Caco-2 (cell line): ENCODE measurements around the gene POTEM. TPM values are rescaled to one million over a fixed set of nuclear protein-coding genes. Genes with fewer than 3 reads are reported as not detected.
"Not testable (repeated sequence)": the region's sequence is repeated elsewhere in the genome, so short reads cannot be mapped to it uniquely, and the experiment has no call there.

ENCODE experiments used
- BruUV-seq: library from RNA; stranded (reverse); fragments of 400-500 nt; replicated peaks from 2 replicates; lab custom pipeline; 2021; lab: Mats Ljungman, UMichigan
- CTCF ChIA-PET: fragments of 300-600 bp; sonication (Branson Sonifier 250); formaldehyde crosslinking; loops from one replicate; lab custom pipeline; 2022; ENCODE audit warnings: antibody characterized with exemption; lab: Charles Lee
- POLR2A ChIA-PET: fragments of 300-600 bp; sonication (Branson Sonifier 250); formaldehyde crosslinking; loops from one replicate; lab custom pipeline; 2022; ENCODE audit warnings: antibody characterized with exemption; lab: Charles Lee
- DNase-seq, 2 experiments: peaks; one replicate each; pipeline versions ENCODE4 v3.0.0 to v3.0.0-alpha.2; 2020 to 2022
- H3K27me3 ChIP-seq: replicated peaks from 2 replicates; pipeline ENCODE4 v1.6.0; 2011; ENCODE audit warnings: low read length; ENCODE audit not compliant: control insufficient read depth, insufficient read depth
- H3K36me3 ChIP-seq: 2 replicates; pipeline ENCODE4 v1.5.1; 2011; ENCODE audit warnings: low read length; ENCODE audit not compliant: control insufficient read depth, insufficient read depth
- H3K4me1 ChIP-seq: fragments of 250-450 bp; sonication (Bioruptor Pico); 2 replicates; pipeline ENCODE4 v1.5.1; 2020; ENCODE audit warnings: mild to moderate bottlenecking
- H3K4me3 ChIP-seq: 2 replicates; pipeline ENCODE4 v1.5.1; 2011; ENCODE audit warnings: low read depth, mild to moderate bottlenecking, control low read depth, low read length
- H3K9me3 ChIP-seq: fragments of 250-450 bp; sonication (Bioruptor Pico); 2 replicates; pipeline ENCODE4 v1.5.1; 2020; ENCODE audit warnings: mild to moderate bottlenecking, moderate library complexity
- H3K27ac Mint-ChIP-seq: one replicate; pipeline ENCODE4 v1.8.0; 2022; ENCODE audit warnings: mixed read lengths; ENCODE audit not compliant: unreplicated experiment
- H3K27me3 Mint-ChIP-seq: one replicate; pipeline ENCODE4 v1.8.0; 2022; ENCODE audit warnings: mixed read lengths; ENCODE audit not compliant: insufficient read depth, unreplicated experiment
- H3K36me3 Mint-ChIP-seq: one replicate; pipeline ENCODE4 v1.8.0; 2022; ENCODE audit warnings: mild to moderate bottlenecking, mixed read lengths; ENCODE audit not compliant: insufficient read depth, unreplicated experiment
- H3K4me1 Mint-ChIP-seq: one replicate; pipeline ENCODE4 v1.8.0; 2022; ENCODE audit warnings: low read depth, mixed read lengths; ENCODE audit not compliant: unreplicated experiment
- H3K4me3 Mint-ChIP-seq: one replicate; pipeline ENCODE4 v1.8.0; 2022; ENCODE audit warnings: mild to moderate bottlenecking, moderate library complexity, mixed read lengths; ENCODE audit not compliant: unreplicated experiment
- H3K9me3 Mint-ChIP-seq: one replicate; pipeline ENCODE4 v1.8.0; 2022; ENCODE audit warnings: mixed read lengths; ENCODE audit not compliant: unreplicated experiment
- intact Hi-C: fragments of 100-400 bp; cut with micrococcal nuclease; formaldehyde crosslinking; loops from one replicate; pipeline ENCODE4 v1.10.0; 2022; ENCODE audit not compliant: unreplicated experiment
- total RNA-seq: library from RNA; stranded (reverse); gene quantifications from 2 replicates; pipeline ENCODE4 v1.2.3, GENCODE V29; 2022

Gene POTEM
- total RNA-seq, 1 experiment from 2014 or later, result not detected

DNA sequence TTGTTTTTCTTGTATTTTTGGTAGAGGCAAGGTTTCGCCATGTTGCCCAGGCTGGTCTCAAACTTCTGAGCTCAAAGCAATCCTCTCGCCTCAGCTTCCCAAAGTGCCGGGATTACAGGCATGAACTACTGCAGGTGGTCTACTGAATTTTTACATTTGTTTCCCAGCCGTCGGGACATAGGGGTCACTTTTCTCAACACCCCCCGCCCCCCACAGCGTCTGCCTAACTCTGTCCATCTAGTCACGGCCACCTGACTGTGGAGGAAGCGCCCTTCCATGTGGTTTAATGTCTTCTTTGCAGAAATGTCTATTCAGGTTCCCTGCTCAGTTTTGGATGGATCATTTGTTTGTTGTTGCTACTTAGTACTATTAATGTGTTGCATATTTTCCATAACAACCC is 14.1 kb upstream of the POTEM start:
- H3K27me3 Mint-ChIP-seq, CTCF ChIA-PET, H3K4me1 ChIP-seq, H3K4me3 Mint-ChIP-seq, POLR2A ChIA-PET, H3K36me3 Mint-ChIP-seq, intact Hi-C loops, H3K36me3 ChIP-seq, H3K9me3 Mint-ChIP-seq, BruUV-seq, H3K4me1 Mint-ChIP-seq, H3K4me3 ChIP-seq, H3K27ac Mint-ChIP-seq, DNase-seq, H3K9me3 ChIP-seq, H3K27me3 ChIP-seq: not testable (repeated sequence)

DNA sequence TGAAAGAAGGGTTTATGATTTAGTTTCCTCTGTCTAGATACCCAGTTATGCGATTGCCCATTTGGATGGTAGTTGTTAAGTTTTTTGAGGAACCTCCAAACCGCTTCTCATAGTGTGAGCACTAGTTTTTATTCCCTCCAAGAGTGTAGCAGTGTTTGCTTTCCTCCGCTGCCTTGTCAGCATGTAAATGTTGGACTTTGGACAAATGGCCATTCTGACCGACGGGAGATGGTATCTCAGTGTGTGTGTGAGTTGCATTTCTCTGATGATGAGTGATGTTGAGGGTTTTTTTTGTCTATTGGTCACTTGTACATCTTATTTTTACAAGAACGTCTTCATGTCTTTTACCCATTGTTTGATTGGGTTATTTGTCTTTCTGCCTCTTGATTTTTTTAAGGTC is 11.4 kb upstream of the POTEM start:
- CTCF ChIA-PET, BruUV-seq, H3K4me1 ChIP-seq, H3K4me3 ChIP-seq, H3K4me1 Mint-ChIP-seq, H3K4me3 Mint-ChIP-seq, H3K27me3 ChIP-seq, POLR2A ChIA-PET, DNase-seq, H3K36me3 Mint-ChIP-seq, H3K36me3 ChIP-seq, H3K27me3 Mint-ChIP-seq, H3K9me3 ChIP-seq, H3K27ac Mint-ChIP-seq, intact Hi-C loops, H3K9me3 Mint-ChIP-seq: not testable (repeated sequence)

- H3K27me3 Mint-ChIP-seq, H3K4me1 ChIP-seq, CTCF ChIA-PET, DNase-seq, H3K36me3 Mint-ChIP-seq, H3K27me3 ChIP-seq, H3K36me3 ChIP-seq, H3K4me1 Mint-ChIP-seq, H3K4me3 Mint-ChIP-seq, intact Hi-C loops, POLR2A ChIA-PET, H3K9me3 Mint-ChIP-seq, H3K9me3 ChIP-seq, BruUV-seq, H3K4me3 ChIP-seq, H3K27ac Mint-ChIP-seq: not testable (repeated sequence)
Observed at GRCh38 chr14:18961576-18961975, 5.7 kb upstream of the POTEM start.

- DNase-seq, H3K36me3 ChIP-seq, POLR2A ChIA-PET, H3K4me3 Mint-ChIP-seq, CTCF ChIA-PET, H3K9me3 ChIP-seq, H3K4me3 ChIP-seq, H3K36me3 Mint-ChIP-seq, H3K27ac Mint-ChIP-seq, H3K9me3 Mint-ChIP-seq, BruUV-seq, H3K27me3 ChIP-seq, intact Hi-C loops, H3K4me1 ChIP-seq, H3K27me3 Mint-ChIP-seq, H3K4me1 Mint-ChIP-seq: not testable (repeated sequence)
Observed at GRCh38 chr14:18962143-18962542, 5.1 kb upstream of the POTEM start.

GRCh38 chr14:18963276-18963675 is 4.0 kb upstream of the POTEM start:
- H3K27me3 ChIP-seq, H3K36me3 Mint-ChIP-seq, H3K4me3 ChIP-seq, H3K27ac Mint-ChIP-seq, H3K27me3 Mint-ChIP-seq, CTCF ChIA-PET, H3K36me3 ChIP-seq, H3K9me3 ChIP-seq, H3K9me3 Mint-ChIP-seq, H3K4me3 Mint-ChIP-seq, H3K4me1 ChIP-seq, BruUV-seq, DNase-seq, H3K4me1 Mint-ChIP-seq, intact Hi-C loops, POLR2A ChIA-PET: not testable (repeated sequence)

DNA sequence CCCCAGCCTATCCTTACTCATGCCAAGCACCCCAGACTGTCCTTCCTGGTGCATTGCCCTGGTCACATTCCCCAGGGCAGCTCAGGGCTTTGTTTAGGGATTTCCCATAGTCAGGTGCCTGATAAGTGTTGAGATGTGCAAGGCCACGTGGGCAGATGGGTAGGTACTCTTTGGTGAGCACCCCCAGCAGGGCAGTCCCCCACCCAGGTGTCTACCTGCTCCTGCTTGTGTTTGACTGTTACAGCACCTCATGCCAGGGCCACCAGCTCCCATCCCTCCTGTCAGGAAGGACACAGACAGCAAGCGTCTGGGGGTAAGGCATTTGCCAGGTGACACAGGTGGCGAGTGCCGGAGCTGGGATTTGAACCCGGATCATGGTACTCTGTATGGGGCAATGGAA is 2.4 kb upstream of the POTEM start:
- H3K27ac Mint-ChIP-seq, BruUV-seq, POLR2A ChIA-PET, H3K4me1 ChIP-seq, CTCF ChIA-PET, H3K4me3 ChIP-seq, H3K4me1 Mint-ChIP-seq, H3K36me3 ChIP-seq, intact Hi-C loops, H3K4me3 Mint-ChIP-seq, H3K9me3 Mint-ChIP-seq, H3K27me3 Mint-ChIP-seq, H3K9me3 ChIP-seq, H3K27me3 ChIP-seq, DNase-seq, H3K36me3 Mint-ChIP-seq: not testable (repeated sequence)

GRCh38 chr14:19002566-19002965 is 35.3 kb downstream of the POTEM start:
- CTCF ChIA-PET, DNase-seq, H3K4me1 ChIP-seq, H3K27me3 ChIP-seq, POLR2A ChIA-PET, H3K4me1 Mint-ChIP-seq, BruUV-seq, H3K27me3 Mint-ChIP-seq, intact Hi-C loops, H3K36me3 ChIP-seq, H3K36me3 Mint-ChIP-seq, H3K4me3 ChIP-seq, H3K9me3 ChIP-seq, H3K9me3 Mint-ChIP-seq, H3K4me3 Mint-ChIP-seq, H3K27ac Mint-ChIP-seq: not testable (repeated sequence)
